HEK293 (cell line): ENCODE results near the gene ADGRF1.

ENCODE experiments used
- CTCF ChIA-PET: fragments of 350-600 bp; formaldehyde crosslinking; extraction: SDS; loops from one replicate; lab custom pipeline; 2021; ENCODE audit warnings: antibody characterized with exemption; lab: Yijun Ruan, JAX
- POLR2A ChIA-PET: fragments of 300-600 bp; formaldehyde crosslinking; extraction: SDS; loops from one replicate; lab custom pipeline; 2020; ENCODE audit warnings: antibody characterized with exemption, inconsistent platforms; lab: Yijun Ruan, JAX
- H3K27ac ChIP-seq: fragments of 200-500 bp; sonication (Bioruptor generic); 2 replicates; pipeline ENCODE4 v1.5.1; 2014; ENCODE audit warnings: low read depth, low read length, control low read depth, inconsistent platforms; ENCODE audit errors: extremely low read depth
- H3K36me3 ChIP-seq, 2 experiments: fragments of 200-500 bp in 1 of 2; sonication (Bioruptor generic) in 1 of 2; 1 replicate in 1 of 2; 2 replicates in 1 of 2; pipeline ENCODE4 v1.5.1; 2014 to 2017; ENCODE audit warnings: inconsistent platforms in 2 of 2, low read length in 2 of 2; ENCODE audit not compliant: control insufficient read depth in 2 of 2, insufficient read depth in 1 of 2
- H3K4me1 ChIP-seq: fragments of 200-500 bp; sonication (Bioruptor generic); 2 replicates; pipeline ENCODE4 v1.5.1; 2014; ENCODE audit warnings: mild to moderate bottlenecking, low read length, inconsistent platforms; ENCODE audit not compliant: control insufficient read depth, insufficient read depth
- H3K4me3 ChIP-seq: 2 replicates; pipeline ENCODE4 v1.5.1; 2011; ENCODE audit warnings: low read depth, mild to moderate bottlenecking, control low read depth, low read length, moderate library complexity
- H3K9me3 ChIP-seq: fragments of 200-500 bp; sonication (Bioruptor generic); 2 replicates; pipeline ENCODE4 v1.5.1; 2014; ENCODE audit warnings: low read depth, low read length, inconsistent platforms; ENCODE audit not compliant: control insufficient read depth, insufficient read depth
- GLIS2 ChIP-seq: fragments of 450-650 bp; formaldehyde crosslinking; IDR thresholded peaks from 2 replicates; pipeline ENCODE4 v1.5.1; 2016; ENCODE audit warnings: missing biosample characterization, missing genetic modification characterization
- HOXA7 ChIP-seq: sonication (generic); formaldehyde crosslinking; IDR thresholded peaks from 2 replicates; pipeline ENCODE4 v1.8.1; 2022; ENCODE audit warnings: missing genetic modification reagents, borderline replicate concordance
- HOXD13 ChIP-seq: sonication (generic); formaldehyde crosslinking; IDR thresholded peaks from 2 replicates; pipeline ENCODE4 v1.8.0; 2022; ENCODE audit warnings: missing genetic modification reagents, borderline replicate concordance
- KLF10 ChIP-seq: fragments of 450-650 bp; IDR thresholded peaks from 2 replicates; pipeline ENCODE4 v1.5.1; 2018; ENCODE audit warnings: missing biosample characterization, mild to moderate bottlenecking, missing genetic modification characterization
- PBX3 ChIP-seq: sonication (generic); formaldehyde crosslinking; IDR thresholded peaks from 2 replicates; pipeline ENCODE4 v1.8.1; 2022; ENCODE audit warnings: mild to moderate bottlenecking, moderate library complexity, missing genetic modification reagents
- PRDM6 ChIP-seq: fragments of 450-650 bp; formaldehyde crosslinking; IDR thresholded peaks from 2 replicates; pipeline ENCODE4 v1.5.1; 2017; ENCODE audit warnings: missing biosample characterization, missing genetic modification characterization
- ZFP41 ChIP-seq: fragments of 450-650 bp; formaldehyde crosslinking; IDR thresholded peaks from 2 replicates; pipeline ENCODE4 v1.5.1; 2016; ENCODE audit warnings: missing biosample characterization, missing genetic modification characterization, borderline replicate concordance
- ZNF214 ChIP-seq: fragments of 450-650 bp; formaldehyde crosslinking; IDR thresholded peaks from 2 replicates; pipeline ENCODE4 v1.5.1; 2017; ENCODE audit warnings: missing biosample characterization, mild to moderate bottlenecking, missing genetic modification characterization, borderline replicate concordance
- ZNF292 ChIP-seq: fragments of 450-650 bp; formaldehyde crosslinking; IDR thresholded peaks from 2 replicates; pipeline ENCODE4 v1.5.1; 2016; ENCODE audit warnings: low read depth, missing biosample characterization, missing genetic modification characterization, borderline replicate concordance
- ZNF518A ChIP-seq: fragments of 450-650 bp; formaldehyde crosslinking; conservative IDR thresholded peaks from 2 replicates; pipeline ENCODE4 v1.5.1; 2016; ENCODE audit warnings: low read depth, missing biosample characterization, missing genetic modification characterization
- ZNF558 ChIP-seq: fragments of 450-650 bp; formaldehyde crosslinking; IDR thresholded peaks from 2 replicates; pipeline ENCODE4 v1.5.1; 2016; ENCODE audit warnings: missing biosample characterization, missing genetic modification characterization
- ZNF692 ChIP-seq: fragments of 450-650 bp; formaldehyde crosslinking; IDR thresholded peaks from 2 replicates; pipeline ENCODE4 v1.5.1; 2016; ENCODE audit warnings: missing biosample characterization, missing genetic modification characterization
- ZNF837 ChIP-seq: fragments of 450-650 bp; formaldehyde crosslinking; IDR thresholded peaks from 2 replicates; pipeline ENCODE4 v1.5.1; 2016; ENCODE audit warnings: missing biosample characterization, missing genetic modification characterization
- ZSCAN23 ChIP-seq: fragments of 450-650 bp; formaldehyde crosslinking; IDR thresholded peaks from 2 replicates; pipeline ENCODE4 v1.5.1; 2016; ENCODE audit warnings: missing biosample characterization, missing genetic modification characterization
- ZSCAN4 ChIP-seq: fragments of 450-650 bp; formaldehyde crosslinking; IDR thresholded peaks from 2 replicates; pipeline ENCODE4 v1.5.1; 2017; ENCODE audit warnings: missing biosample characterization, missing genetic modification characterization
- ZSCAN5A ChIP-seq: fragments of 450-650 bp; formaldehyde crosslinking; IDR thresholded peaks from 2 replicates; pipeline ENCODE4 v1.5.1; 2016; ENCODE audit warnings: missing biosample characterization, missing genetic modification characterization

Gene ADGRF1

GRCh38 chr6:46979206-46979605 is 62.9 kb downstream of the ADGRF1 start (continued):
- TF ChIP-seq ZNF518A (tag by site-specific recombination) (no peak), ZNF558 (tag by site-specific recombination) (no peak), ZNF292 (tag by site-specific recombination) (no peak)
- TF ChIP-seq, all 188 proteins: peak for 0

- no peak for TF ChIP-seq ZNF837 (tag by site-specific recombination)
- TF ChIP-seq ZSCAN4 (tag by site-specific recombination), result no peak
- TF ChIP-seq PRDM6, result no peak
- TF ChIP-seq HOXD13 (CRISPR knock-in tag), result no peak
- TF ChIP-seq ZNF214 (tag by site-specific recombination), result no peak
- TF ChIP-seq ZSCAN23, result no peak
- TF ChIP-seq ZFP41 (tag by site-specific recombination), result no peak
- no peak for TF ChIP-seq HOXA7 (CRISPR knock-in tag)
- TF ChIP-seq PBX3 (CRISPR knock-in tag), result no peak
- TF ChIP-seq ZNF692 (tag by site-specific recombination), result no peak
- no peak for TF ChIP-seq GLIS2 (tag by site-specific recombination)
- TF ChIP-seq ZSCAN5A, result no peak
- TF ChIP-seq KLF10, result no peak
- Histone ChIP-seq H3K36me3 (no peaks in the 10 kb centered on the region), H3K9me3 (no peaks in the 10 kb centered on the region), H3K4me3 (no peak overlapping the region), H3K4me1 (no peaks in the 10 kb centered on the region), H3K27ac (no peak overlapping the region)
- POLR2A ChIA-PET, result no interaction called here
- CTCF ChIA-PET, result interaction anchor here (0.6 kb wide), 1 partner anchor 126 kb away, joined by 3 read pairs; no protein-coding TSS in a partner anchor
These were observed 67.3 kb downstream of the ADGRF1 start for GRCh38 chr6:46974786-46975185.
